Upper lobe of left lung (tissue), 4 donors: ENCODE data around the gene RCC2.

Experiments used
- CTCF ChIP-seq, 6 experiments: fragments of 450-650 bp in 4 of 6; fragments of 200-600 bp in 2 of 6; sonication (generic) in 2 of 6; IDR thresholded peaks; one replicate each; pipeline ENCODE4 v1.5.1; 2016 to 2019; ENCODE audit warnings: antibody characterized with exemption in 6 of 6
- POLR2A ChIP-seq, 4 donors: fragments of 450-650 bp; IDR thresholded peaks; one replicate each; pipeline ENCODE4 v1.5.1; 2016 to 2017; ENCODE audit warnings: antibody characterized with exemption in 4 of 4, mild to moderate bottlenecking in 2 of 4

- TF ChIP-seq POLR2A (IDR thresholded peaks at IDR 0.05) (no peak), CTCF (IDR thresholded peaks at IDR 0.05) (no peak)
Observed at GRCh38 chr1:17397910-17398695, 41.4 kb downstream of the RCC2 start.
